GM12892 (cell line): ENCODE measurements around the gene BAZ2B.

Source experiments
- POLR2A ChIP-seq: IDR thresholded peaks from 2 replicates; pipeline ENCODE4 v1.6.1; 2011; ENCODE audit warnings: low read depth, low read length, control low read depth
- POLR2AphosphoS5 ChIP-seq: IDR thresholded peaks from 2 replicates; pipeline ENCODE4 v1.6.1; 2011; ENCODE audit warnings: low read depth, low read length, control low read depth
- TAF1 ChIP-seq: IDR thresholded peaks from 2 replicates; pipeline ENCODE4 v1.6.1; 2011; ENCODE audit warnings: low read depth, mild to moderate bottlenecking, control low read depth, low read length, borderline replicate concordance

DNA sequence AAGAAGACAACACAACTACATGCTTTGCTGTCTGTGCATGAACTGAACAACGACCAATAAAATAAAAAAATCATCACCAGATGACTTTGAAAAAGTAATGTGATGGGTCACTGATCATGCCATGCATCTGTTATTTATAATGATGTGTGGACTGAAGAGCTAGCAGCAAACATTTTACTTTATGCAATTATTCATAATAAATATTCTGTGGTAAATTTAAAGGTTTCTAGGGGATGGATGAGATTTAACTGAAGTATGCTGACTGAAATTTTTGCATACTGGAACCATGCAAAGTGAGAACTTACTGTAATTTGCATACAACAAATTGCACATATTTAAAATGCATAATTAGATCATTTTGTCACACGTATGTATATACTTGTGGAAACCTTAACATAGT, 31.3 kb upstream of the BAZ2B start:
- TF ChIP-seq POLR2AphosphoS5 (no peak), POLR2A (no peak), TAF1 (no peak)
